Measurements from ENCODE around the gene ADAMTSL3. TPM values are rescaled to one million over a fixed set of nuclear protein-coding genes. Genes with fewer than 3 reads are reported as not detected.

The ADAMTSL3 gene
- total and polyA plus RNA-seq, 2 experiments from 2014 or later = 0.61 to 0.87 TPM

GRCh38 chr15:84001037-84001436, 347.1 kb downstream of the ADAMTSL3 start:
- no peak for DNase-seq (ENCODE audit: low spot score)
- no peak for TF ChIP-seq EZH2 (IDR thresholded peaks at IDR 0.05; ENCODE audit: low read depth, unreplicated experiment)
- no peak for TF ChIP-seq CTCF (conservative IDR thresholded peaks at IDR 0.05; ENCODE audit: low read depth in 2 of 2)
- TF ChIP-seq ZNF462 (CRISPR knock-in tag; IDR thresholded peaks at IDR 0.05) = no peak
- TF ChIP-seq NANOG (IDR thresholded peaks at IDR 0.05; ENCODE audit: borderline replicate concordance) = no peak
- TF ChIP-seq STAT1 (IDR thresholded peaks at IDR 0.05; ENCODE audit: unreplicated experiment) = no peak
- TF ChIP-seq JUNB (IDR thresholded peaks at IDR 0.05; ENCODE audit: unreplicated experiment) = no peak
- TF ChIP-seq, protein P1, sequence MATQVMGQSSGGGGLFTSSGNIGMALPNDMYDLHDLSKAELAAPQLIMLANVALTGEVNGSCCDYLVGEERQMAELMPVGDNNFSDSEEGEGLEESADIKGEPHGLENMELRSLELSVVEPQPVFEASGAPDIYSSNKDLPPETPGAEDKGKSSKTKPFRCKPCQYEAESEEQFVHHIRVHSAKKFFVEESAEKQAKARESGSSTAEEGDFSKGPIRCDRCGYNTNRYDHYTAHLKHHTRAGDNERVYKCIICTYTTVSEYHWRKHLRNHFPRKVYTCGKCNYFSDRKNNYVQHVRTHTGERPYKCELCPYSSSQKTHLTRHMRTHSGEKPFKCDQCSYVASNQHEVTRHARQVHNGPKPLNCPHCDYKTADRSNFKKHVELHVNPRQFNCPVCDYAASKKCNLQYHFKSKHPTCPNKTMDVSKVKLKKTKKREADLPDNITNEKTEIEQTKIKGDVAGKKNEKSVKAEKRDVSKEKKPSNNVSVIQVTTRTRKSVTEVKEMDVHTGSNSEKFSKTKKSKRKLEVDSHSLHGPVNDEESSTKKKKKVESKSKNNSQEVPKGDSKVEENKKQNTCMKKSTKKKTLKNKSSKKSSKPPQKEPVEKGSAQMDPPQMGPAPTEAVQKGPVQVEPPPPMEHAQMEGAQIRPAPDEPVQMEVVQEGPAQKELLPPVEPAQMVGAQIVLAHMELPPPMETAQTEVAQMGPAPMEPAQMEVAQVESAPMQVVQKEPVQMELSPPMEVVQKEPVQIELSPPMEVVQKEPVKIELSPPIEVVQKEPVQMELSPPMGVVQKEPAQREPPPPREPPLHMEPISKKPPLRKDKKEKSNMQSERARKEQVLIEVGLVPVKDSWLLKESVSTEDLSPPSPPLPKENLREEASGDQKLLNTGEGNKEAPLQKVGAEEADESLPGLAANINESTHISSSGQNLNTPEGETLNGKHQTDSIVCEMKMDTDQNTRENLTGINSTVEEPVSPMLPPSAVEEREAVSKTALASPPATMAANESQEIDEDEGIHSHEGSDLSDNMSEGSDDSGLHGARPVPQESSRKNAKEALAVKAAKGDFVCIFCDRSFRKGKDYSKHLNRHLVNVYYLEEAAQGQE (IDR thresholded peaks at IDR 0.05; ENCODE audit: unreplicated experiment) = no peak
- TF ChIP-seq ETS1 (IDR thresholded peaks at IDR 0.05) = no peak
- TF ChIP-seq CREB1 (CRISPR knock-in tag; IDR thresholded peaks at IDR 0.05; ENCODE audit: low read depth) = no peak
- TF ChIP-seq EZH2phosphoT487 (IDR thresholded peaks at IDR 0.05; ENCODE audit: unreplicated experiment) = no peak
- TF ChIP-seq ZNF331 (CRISPR knock-in tag; IDR thresholded peaks at IDR 0.05; ENCODE audit: low read depth) = no peak
- TF ChIP-seq POLR2AphosphoS5 (IDR thresholded peaks at IDR 0.05; ENCODE audit: low read depth) = no peak
- TF ChIP-seq ZNF114 (CRISPR knock-in tag; IDR thresholded peaks at IDR 0.05) = no peak
- Histone ChIP-seq H4K20me1 (replicated peaks; ENCODE audit: insufficient read depth) (no peaks in the 10 kb centered on the region), H3K4me3 (no peak overlapping the region), H3K36me3 (ENCODE audit: insufficient read depth) (no peaks in the 10 kb centered on the region), H3K4me1 (ENCODE audit: insufficient read depth) (no peaks in the 10 kb centered on the region), H3K9me2 (ENCODE audit: insufficient read depth) (peaks cover 10% of the 10 kb centered on the region; the same call in 1 of the 2 replicates), H3K27ac (ENCODE audit: low read depth) (no peak overlapping the region), H3K79me2 (replicated peaks; ENCODE audit: insufficient read depth) (no peaks in the 10 kb centered on the region), H3K4me2 (no peak overlapping the region), H2AFZ (no peak overlapping the region), H3F3A (replicated peaks; ENCODE audit: low read depth) (no peaks in the 10 kb centered on the region), H3K27me3 (ENCODE audit: insufficient read depth) (no peaks in the 10 kb centered on the region)
- no peaks in the 10 kb centered on the region; the same call in 2 of the 3 replicates for H3K9me3 Mint-ChIP-seq
- H3K27ac Mint-ChIP-seq = no peak overlapping the region
- H3K36me3 Mint-ChIP-seq (ENCODE audit: low read depth) = no peaks in the 10 kb centered on the region
- H3K27me3 Mint-ChIP-seq (ENCODE audit: insufficient read depth, low read depth, poor library complexity) = peaks cover 2% of the 10 kb centered on the region
- no peak for ATAC-seq
- no peak overlapping the region for H3K4me3 Mint-ChIP-seq
- no peaks in the 10 kb centered on the region for H3K4me1 Mint-ChIP-seq
